Activated T-cell treated with anti-CD3 and anti-CD28 coated beads, Interleukin-2, amount 50 U/mL, for 48 hours (primary cell): ENCODE data around the gene FAM219B.
"Not testable (repeated sequence)": the region's sequence is repeated elsewhere in the genome, so short reads cannot be mapped to it uniquely, and the experiment has no call there.

Source experiments
- DNase-seq, 2 experiments: peaks; one replicate each; pipeline ENCODE4 v3.0.0-alpha.2; 2020

FAM219B gene, protein sequence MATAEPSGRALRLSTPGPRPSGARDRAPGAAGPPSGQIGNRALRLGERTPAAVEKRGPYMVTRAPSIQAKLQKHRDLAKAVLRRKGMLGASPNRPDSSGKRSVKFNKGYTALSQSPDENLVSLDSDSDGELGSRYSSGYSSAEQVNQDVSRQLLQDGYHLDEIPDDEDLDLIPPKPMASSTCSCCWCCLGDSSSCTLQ

GRCh38 chr15:74906450-74907162, at the start of gene FAM219B:
Gene FAM219B, minus strand, starts transcription at chr15:74906851. Its CDS starts 51 bp downstream, at chr15:74906800.
- peak; percentile 87 to 89 for DNase-seq

DNA sequence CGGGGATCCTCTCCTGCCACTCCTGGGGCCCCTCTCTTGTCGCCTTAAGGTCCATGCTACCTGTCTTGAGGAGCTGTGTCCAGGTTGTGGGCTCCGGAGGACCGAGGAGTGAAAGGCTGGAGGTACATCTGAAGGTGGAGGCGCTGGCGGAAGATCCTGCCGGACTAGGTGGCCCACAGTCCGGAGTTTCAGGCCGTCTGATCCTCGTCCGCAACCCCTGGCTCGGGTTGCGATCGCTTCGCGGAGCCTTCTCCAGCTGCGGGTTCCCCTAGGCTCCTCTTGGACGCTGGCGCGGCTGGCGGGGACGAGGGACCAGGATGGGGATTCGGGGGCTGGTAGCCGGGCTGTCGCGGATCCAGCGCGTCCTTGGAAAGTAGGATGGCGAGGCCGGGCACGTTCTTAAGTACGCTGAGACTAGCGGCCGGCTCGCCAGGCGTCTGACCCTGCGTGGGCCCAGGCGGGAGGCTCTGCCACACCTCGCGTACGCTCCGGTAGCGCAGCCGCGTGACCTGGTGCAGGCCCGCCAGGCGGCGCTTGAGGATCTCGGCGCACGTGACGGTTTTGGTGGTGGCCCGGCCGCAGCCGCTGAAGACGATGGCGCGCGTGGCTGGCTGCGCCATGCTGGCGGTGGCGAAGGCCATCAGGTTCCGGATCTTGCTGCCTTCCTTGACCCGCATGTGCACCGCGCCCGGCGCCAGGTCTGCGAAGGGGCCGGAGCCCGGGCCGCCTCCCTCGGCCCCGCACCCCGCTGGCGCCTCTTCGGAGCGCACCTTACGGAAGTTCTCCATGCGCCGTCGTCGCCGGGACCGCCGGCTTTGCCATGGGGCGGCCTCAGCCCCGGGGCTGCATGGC, 49.4 kb upstream of the FAM219B start:
- peak; percentile 80 to 85 for DNase-seq

GRCh38 chr15:74955017-74955416, 48.4 kb upstream of the FAM219B start:
- no peak for DNase-seq

- DNase-seq, result no peak
Observed at GRCh38 chr15:74954515-74954914, 47.9 kb upstream of the FAM219B start.

- DNase-seq, result no peak
Observed at GRCh38 chr15:74951006-74951405, 44.4 kb upstream of the FAM219B start.

- peak; percentile 87 to 88 for DNase-seq
Observed at GRCh38 chr15:74950078-74950908, 43.6 kb upstream of the FAM219B start.

DNA sequence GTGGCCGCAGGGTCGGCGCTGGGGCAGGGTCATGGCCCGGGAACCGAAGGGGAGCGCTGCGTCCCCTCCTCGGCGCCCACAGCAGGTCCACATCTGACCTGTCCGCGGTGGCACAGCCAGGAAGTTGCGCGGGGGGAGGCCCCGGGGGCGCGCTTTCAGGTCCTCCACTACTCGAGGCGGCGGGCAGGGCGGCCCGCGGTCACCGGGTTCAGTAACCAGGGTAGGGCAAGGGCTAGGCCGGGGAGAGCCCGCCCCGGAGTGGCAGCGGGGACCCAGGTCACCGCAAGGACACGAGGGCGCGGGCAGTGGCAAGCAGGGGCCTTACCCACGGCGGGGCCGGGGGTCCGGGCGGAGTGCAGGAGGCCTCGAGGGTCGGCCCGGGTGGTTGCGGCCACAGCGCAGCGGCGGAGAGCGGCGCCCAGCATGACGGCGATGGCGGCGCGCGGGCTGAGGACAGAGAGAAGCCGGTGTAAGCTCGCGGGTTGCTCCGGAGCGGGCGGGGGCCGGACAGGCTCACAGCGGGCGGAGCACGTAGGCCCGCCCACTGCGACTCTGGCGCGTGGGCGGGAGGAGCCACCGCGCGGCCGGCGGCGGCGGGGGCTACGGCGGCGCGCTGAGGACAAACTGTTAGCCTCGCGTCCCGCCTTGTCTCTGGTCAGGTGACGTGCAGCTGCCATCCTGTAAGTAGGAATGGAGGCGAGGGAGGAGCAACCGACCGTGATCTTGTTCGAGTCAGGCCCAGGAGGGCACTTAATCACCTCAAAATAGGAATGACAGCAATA, 31.1 kb upstream of the FAM219B start, which contains the start of gene COX5A:
Gene COX5A, minus strand, starts transcription at position 484 of the 782 bp plus-strand sequence. Its CDS starts 59 bp downstream, at position 425.
- DNase-seq, result peak; percentile 91 to 95

DNA sequence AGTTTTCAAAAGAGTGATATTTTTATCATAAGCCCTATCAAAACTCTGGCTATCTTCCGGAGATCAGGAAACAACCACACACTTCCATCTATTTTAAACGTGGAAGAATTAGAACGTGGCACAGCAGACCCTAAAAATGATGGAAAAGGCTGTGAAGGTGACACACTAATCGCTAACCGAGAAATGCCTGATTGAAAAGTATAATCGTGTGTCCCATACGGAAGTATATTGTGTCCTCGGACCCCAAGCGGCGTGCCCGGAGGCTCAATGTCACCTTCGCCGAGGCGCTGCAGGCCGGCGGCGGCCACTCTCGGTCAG, 30.6 kb upstream of the FAM219B start:
- no peak for DNase-seq

- not testable (repeated sequence) for DNase-seq
Observed at GRCh38 chr15:74935193-74935592, 28.5 kb upstream of the FAM219B start.

GRCh38 chr15:74933573-74933972, 26.9 kb upstream of the FAM219B start:
- DNase-seq, result no peak

GRCh38 chr15:74928771-74929198, 22.1 kb upstream of the FAM219B start:
- DNase-seq, result no peak

- no peak for DNase-seq
Observed at GRCh38 chr15:74924525-74924924, 17.9 kb upstream of the FAM219B start.

DNA sequence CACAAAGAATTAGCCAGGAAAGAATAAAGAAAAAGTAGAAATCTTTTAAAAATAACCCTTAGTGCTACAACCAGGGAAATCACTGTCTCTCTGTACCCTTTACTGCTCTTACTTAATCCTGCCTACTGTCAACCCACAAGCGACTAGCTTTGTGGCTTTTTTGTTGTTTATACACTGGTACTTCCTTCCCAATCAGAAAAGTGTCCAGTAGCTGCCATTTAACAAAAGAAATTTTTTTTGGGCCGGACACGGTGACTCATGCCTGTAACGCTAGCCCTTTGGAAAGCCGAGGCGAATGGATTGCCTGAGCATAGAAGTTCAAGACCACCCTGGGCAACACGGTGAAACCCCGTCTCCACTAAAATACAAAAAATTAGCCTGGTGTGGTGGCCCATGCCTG, 13.8 kb upstream of the FAM219B start:
- no peak for DNase-seq

DNA sequence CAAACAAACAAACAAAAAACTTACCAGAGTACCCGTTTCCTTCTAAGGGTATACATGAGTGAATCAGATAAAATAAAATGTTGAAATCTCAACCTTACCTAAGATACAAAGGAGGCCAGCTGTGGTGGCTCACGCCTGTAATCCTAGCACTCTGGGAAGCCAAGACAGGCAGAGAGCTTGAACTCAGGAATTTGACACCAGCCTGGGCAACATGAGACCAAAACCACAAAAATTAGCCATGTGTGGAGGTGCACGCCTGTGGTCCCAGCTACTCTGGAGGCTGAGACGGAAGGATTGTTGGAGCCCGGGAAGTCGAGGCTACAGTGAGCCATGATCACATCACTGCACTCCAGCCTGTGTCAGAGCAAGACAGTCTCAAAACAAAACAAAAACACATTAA, 11.0 kb upstream of the FAM219B start:
- DNase-seq, result no peak

GRCh38 chr15:74913799-74914198, 7.1 kb upstream of the FAM219B start:
- not testable (repeated sequence) for DNase-seq

DNA sequence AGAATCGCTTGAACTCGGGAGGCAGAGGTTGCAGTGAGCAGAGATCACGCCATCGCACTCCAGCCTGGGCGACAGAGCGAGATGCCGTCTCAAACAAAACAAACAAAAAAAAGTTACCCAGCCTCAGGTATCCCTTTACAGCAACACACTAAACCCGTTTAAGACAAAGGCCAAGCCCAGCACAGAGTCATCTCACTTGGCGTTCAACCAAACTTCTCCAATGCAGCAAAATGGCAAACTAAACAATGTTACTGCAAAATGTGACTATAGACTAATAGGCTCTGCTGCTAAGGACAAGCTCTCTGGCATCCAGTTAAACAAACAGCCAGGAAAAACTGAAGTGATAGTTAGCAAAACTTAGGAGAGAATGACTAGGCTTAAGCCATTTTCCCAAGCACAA, 6.4 kb upstream of the FAM219B start:
- DNase-seq, result no peak

- DNase-seq, result no peak
Observed at GRCh38 chr15:74908635-74909034, 2.0 kb upstream of the FAM219B start.

- DNase-seq, result no peak
Observed at GRCh38 chr15:74907163-74907870, 666 bp upstream of the FAM219B start.

DNA sequence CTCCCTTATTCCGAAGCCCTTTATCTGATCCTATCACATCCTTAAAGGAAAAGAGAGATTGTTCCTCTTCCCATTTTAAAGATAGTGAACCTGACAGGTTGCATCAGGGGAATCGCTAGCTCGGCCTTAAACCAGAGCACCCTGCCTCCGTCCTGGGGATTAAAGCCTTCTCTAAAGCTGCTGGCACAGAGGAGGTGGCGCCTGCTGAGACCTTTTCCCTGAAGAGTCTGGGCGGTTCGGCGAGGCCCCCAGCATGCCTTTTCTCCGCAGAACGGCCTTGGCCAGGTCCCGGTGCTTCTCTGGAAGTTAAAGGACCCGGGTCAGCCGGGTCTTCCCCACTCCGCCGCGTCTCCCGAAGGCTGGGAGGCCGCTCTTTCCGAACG, 593 bp downstream of the FAM219B start:
- peak in 1 of 2 experiments; percentile 62 for DNase-seq

DNA sequence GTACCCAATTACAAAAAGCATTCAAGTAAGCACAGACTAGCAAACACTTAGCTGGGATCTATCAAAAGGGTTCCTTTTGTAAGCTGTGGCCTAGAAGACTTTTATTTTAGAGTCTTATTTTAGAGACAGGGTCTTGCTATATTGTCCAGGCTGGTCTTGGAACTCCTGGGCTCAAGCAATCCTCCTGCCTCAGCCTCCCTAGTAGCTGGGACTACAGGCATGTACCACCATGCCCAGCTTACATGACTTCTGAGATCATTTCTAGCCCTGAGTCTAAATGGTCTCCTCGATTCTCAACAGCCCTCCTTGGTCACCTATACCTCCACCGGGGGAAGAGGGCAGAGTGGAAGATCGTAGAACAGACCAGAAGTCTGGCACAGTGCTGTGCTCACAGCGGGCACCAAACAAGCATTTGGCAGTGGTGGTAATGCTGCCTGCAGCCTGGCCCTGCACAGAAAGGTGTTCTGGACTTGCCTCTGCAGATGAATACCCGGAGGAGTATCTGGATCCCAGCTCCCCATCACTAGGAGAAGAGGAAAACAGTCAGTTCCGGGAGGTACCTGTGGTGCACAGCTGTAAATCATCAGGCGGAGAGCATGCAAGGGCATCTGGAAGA, 2.4 kb downstream of the FAM219B start:
- no peak for DNase-seq

- DNase-seq, result no peak
Observed at GRCh38 chr15:74903676-74904075, 3.0 kb downstream of the FAM219B start.
